ENCODE results near the gene ANKS1A. TPM values are rescaled to one million over a fixed set of nuclear protein-coding genes. Genes with fewer than 3 reads are reported as not detected.

The ANKS1A gene
- total RNA-seq, 1 experiment from 2014 or later = 28.5 TPM

- Histone ChIP-seq H3K27ac (no peak overlapping the region), H2AFZ (no peak overlapping the region), H3K9me2 (ENCODE audit: insufficient read depth) (no peaks in the 10 kb centered on the region), H3K36me3 (ENCODE audit: low read depth) (peaks cover 28% of the 10 kb centered on the region; the same call in 1 of the 2 replicates), H3K27me3 (ENCODE audit: insufficient read depth, low read depth) (no peaks in the 10 kb centered on the region), H3K4me2 (no peak overlapping the region), H3K4me3 (no peak overlapping the region), H3K9me3 (ENCODE audit: insufficient read depth, low read depth) (no peaks in the 10 kb centered on the region), H4K20me1 (ENCODE audit: insufficient read depth) (no peaks in the 10 kb centered on the region; the same call in 1 of the 2 replicates), H3K79me2 (ENCODE audit: low read depth) (no peaks in the 10 kb centered on the region), H3F3A (ENCODE audit: insufficient read depth, low read depth) (peaks cover 5% of the 10 kb centered on the region; the same call in 1 of the 2 replicates), H3K4me1 (replicated peaks; ENCODE audit: insufficient read depth) (no peaks in the 10 kb centered on the region)
- TF ChIP-seq EZH2 (IDR thresholded peaks at IDR 0.05; ENCODE audit: low read depth) = no peak
- TF ChIP-seq, protein P1, sequence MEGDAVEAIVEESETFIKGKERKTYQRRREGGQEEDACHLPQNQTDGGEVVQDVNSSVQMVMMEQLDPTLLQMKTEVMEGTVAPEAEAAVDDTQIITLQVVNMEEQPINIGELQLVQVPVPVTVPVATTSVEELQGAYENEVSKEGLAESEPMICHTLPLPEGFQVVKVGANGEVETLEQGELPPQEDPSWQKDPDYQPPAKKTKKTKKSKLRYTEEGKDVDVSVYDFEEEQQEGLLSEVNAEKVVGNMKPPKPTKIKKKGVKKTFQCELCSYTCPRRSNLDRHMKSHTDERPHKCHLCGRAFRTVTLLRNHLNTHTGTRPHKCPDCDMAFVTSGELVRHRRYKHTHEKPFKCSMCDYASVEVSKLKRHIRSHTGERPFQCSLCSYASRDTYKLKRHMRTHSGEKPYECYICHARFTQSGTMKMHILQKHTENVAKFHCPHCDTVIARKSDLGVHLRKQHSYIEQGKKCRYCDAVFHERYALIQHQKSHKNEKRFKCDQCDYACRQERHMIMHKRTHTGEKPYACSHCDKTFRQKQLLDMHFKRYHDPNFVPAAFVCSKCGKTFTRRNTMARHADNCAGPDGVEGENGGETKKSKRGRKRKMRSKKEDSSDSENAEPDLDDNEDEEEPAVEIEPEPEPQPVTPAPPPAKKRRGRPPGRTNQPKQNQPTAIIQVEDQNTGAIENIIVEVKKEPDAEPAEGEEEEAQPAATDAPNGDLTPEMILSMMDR (conservative IDR thresholded peaks at IDR 0.05) = no peak
- ChIA-PET POLR2A (ENCODE audit: unreplicated experiment) (no interaction called here), CTCF (no interaction called here)
- DNase-seq = no peak
- BruUV-seq (replicated peaks) = no TSS peak
- intact Hi-C loops (cut with micrococcal nuclease; ENCODE audit: unreplicated experiment) = no loop called here
These were observed 30.4 kb upstream of the ANKS1A start for GRCh38 chr6:34858681-34859080.

- Histone ChIP-seq H3K4me1 (replicated peaks; ENCODE audit: insufficient read depth) (no peaks in the 10 kb centered on the region), H3K9me3 (ENCODE audit: insufficient read depth, low read depth) (no peaks in the 10 kb centered on the region), H3K36me3 (ENCODE audit: low read depth) (peaks cover 33% of the 10 kb centered on the region), H3F3A (ENCODE audit: insufficient read depth, low read depth) (no peaks in the 10 kb centered on the region; the same call in 1 of the 2 replicates), H3K79me2 (ENCODE audit: low read depth) (no peaks in the 10 kb centered on the region), H3K4me2 (no peak overlapping the region), H2AFZ (no peak overlapping the region), H3K27ac (no peak overlapping the region), H3K4me3 (no peak overlapping the region), H3K27me3 (ENCODE audit: insufficient read depth, low read depth) (no peaks in the 10 kb centered on the region), H3K9me2 (ENCODE audit: insufficient read depth) (no peaks in the 10 kb centered on the region), H4K20me1 (ENCODE audit: insufficient read depth) (no peaks in the 10 kb centered on the region; the same call in 1 of the 2 replicates)
- DNase-seq = no peak
- ChIA-PET POLR2A (ENCODE audit: unreplicated experiment) (no interaction called here), CTCF (no interaction called here)
- intact Hi-C loops (cut with micrococcal nuclease; ENCODE audit: unreplicated experiment) = no loop called here
- no peak for TF ChIP-seq EZH2 (IDR thresholded peaks at IDR 0.05; ENCODE audit: low read depth)
- TF ChIP-seq, protein P1 (conservative IDR thresholded peaks at IDR 0.05) = no peak
- BruUV-seq (replicated peaks) = no TSS peak
These were observed 29.1 kb upstream of the ANKS1A start for GRCh38 chr6:34859951-34860350.

DNA sequence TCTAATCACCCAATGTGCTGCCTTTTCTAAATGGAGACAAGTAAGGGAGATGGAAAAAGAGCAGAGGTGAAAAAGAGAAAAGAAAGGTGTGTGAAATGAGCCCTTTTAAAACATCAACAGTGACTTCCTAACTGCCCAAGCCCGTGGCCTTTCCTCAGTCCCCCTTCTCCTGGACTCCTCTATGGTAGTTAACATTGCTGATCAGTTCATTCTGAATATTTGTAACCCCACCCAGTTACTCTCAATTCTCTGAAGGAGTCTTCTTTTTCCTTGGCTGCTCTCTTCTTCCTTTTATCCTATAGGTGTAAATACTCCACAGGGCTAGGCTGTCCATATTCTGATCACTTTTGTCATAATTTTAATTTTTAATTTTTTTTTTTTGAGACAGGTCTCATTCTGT lies 28.3 kb upstream of the ANKS1A start:
- no peaks in the 10 kb centered on the region for H3K27me3 ChIP-seq (ENCODE audit: insufficient read depth, low read depth)
- BruUV-seq (replicated peaks) = no TSS peak
- H3K9me3 ChIP-seq (ENCODE audit: insufficient read depth, low read depth) = no peaks in the 10 kb centered on the region
- no peaks in the 10 kb centered on the region; the same call in 1 of the 2 replicates for H4K20me1 ChIP-seq (ENCODE audit: insufficient read depth)
- peaks cover 5% of the 10 kb centered on the region for H3F3A ChIP-seq (ENCODE audit: insufficient read depth, low read depth)
- no peaks in the 10 kb centered on the region for H3K9me2 ChIP-seq (ENCODE audit: insufficient read depth)
- H3K36me3 ChIP-seq (ENCODE audit: low read depth) = peaks cover 27% of the 10 kb centered on the region
- no peak overlapping the region for H2AFZ ChIP-seq
- no peaks in the 10 kb centered on the region for H3K79me2 ChIP-seq (ENCODE audit: low read depth)
- no peaks in the 10 kb centered on the region for H3K4me1 ChIP-seq (replicated peaks; ENCODE audit: insufficient read depth)
- H3K4me2 ChIP-seq = no peak overlapping the region
- CTCF ChIA-PET = no interaction called here
- no peak overlapping the region for H3K27ac ChIP-seq
- TF ChIP-seq, protein P1 (conservative IDR thresholded peaks at IDR 0.05) = no peak
- no peak for TF ChIP-seq EZH2 (IDR thresholded peaks at IDR 0.05; ENCODE audit: low read depth)
- POLR2A ChIA-PET (ENCODE audit: unreplicated experiment) = interaction anchor here (0.5 kb wide), 1 partner anchor 129 kb away, joined by 4 read pairs; no protein-coding TSS in a partner anchor
- intact Hi-C loops (cut with micrococcal nuclease; ENCODE audit: unreplicated experiment) = no loop called here
- DNase-seq = no peak
- no peak overlapping the region for H3K4me3 ChIP-seq

All from PC-9 (cell line).